Activated gamma-delta T cell (primary cell): ENCODE results near the gene FHDC1.

Experiments
- DNase-seq: peaks from one replicate; lab custom pipeline; 2025; lab: John Stamatoyannopoulos, UW

The FHDC1 gene

GRCh38 chr4:152957437-152958171 lies 21.5 kb downstream of the FHDC1 start:
- DNase-seq = no peak

GRCh38 chr4:152959080-152959479 lies 23.0 kb downstream of the FHDC1 start:
- no peak for DNase-seq

GRCh38 chr4:152960082-152960481 lies 24.0 kb downstream of the FHDC1 start:
- no peak for DNase-seq

- no peak for DNase-seq
Observed at GRCh38 chr4:152961014-152961772, 25.1 kb downstream of the FHDC1 start.

- DNase-seq = no peak
Observed at GRCh38 chr4:152961773-152962115, 25.6 kb downstream of the FHDC1 start.

GRCh38 chr4:152962150-152962549 lies 26.0 kb downstream of the FHDC1 start:
- DNase-seq = no peak

GRCh38 chr4:152964335-152964734 lies 28.2 kb downstream of the FHDC1 start:
- no peak for DNase-seq

- DNase-seq = no peak
Observed at GRCh38 chr4:152965611-152966010, 29.5 kb downstream of the FHDC1 start.

GRCh38 chr4:152967907-152968306 lies 31.8 kb downstream of the FHDC1 start:
- no peak for DNase-seq

- no peak for DNase-seq
Observed at GRCh38 chr4:152968806-152969394, 32.8 kb downstream of the FHDC1 start.

GRCh38 chr4:152970102-152970820 lies 34.1 kb downstream of the FHDC1 start:
- no peak for DNase-seq

- DNase-seq = no peak
Observed at GRCh38 chr4:152971053-152971452, 34.9 kb downstream of the FHDC1 start.

GRCh38 chr4:152972821-152973628 lies 36.9 kb downstream of the FHDC1 start:
- DNase-seq = no peak

GRCh38 chr4:152973629-152974467 lies 37.7 kb downstream of the FHDC1 start:
- DNase-seq = no peak

GRCh38 chr4:152974468-152975379 lies 38.6 kb downstream of the FHDC1 start:
- peak; percentile 10 for DNase-seq

- DNase-seq = no peak
Observed at GRCh38 chr4:152975380-152976211, 39.5 kb downstream of the FHDC1 start.

- DNase-seq = no peak
Observed at GRCh38 chr4:152976212-152976761, 40.2 kb downstream of the FHDC1 start.

GRCh38 chr4:152979731-152980330 lies 43.7 kb downstream of the FHDC1 start:
- no peak for DNase-seq
